ENCODE data around the gene CEP41.
A peak's percentile ranks its signal among the peaks of the same experiment; 100 is the strongest.

GRCh38 chr7:130393841-130394411, 46.9 kb downstream of the CEP41 start:
- TF ChIP-seq CTCF (IDR thresholded peaks at IDR 0.05; ENCODE audit: insufficient read depth, low read length) (no peak), POLR2AphosphoS5 (IDR thresholded peaks at IDR 0.05; ENCODE audit: low read depth) (peak; percentile 81), GABPA (IDR thresholded peaks at IDR 0.05; ENCODE audit: low read depth) (no peak)
